Activated CD4-positive, alpha-beta memory T cell treated with anti-CD3 and anti-CD28 coated beads, Interleukin-2, amount 10 ng/mL, durations not matched to agents 7 days and 5 days (primary cell): Measurements from ENCODE around the gene CYS1. TPM values are rescaled to one million over a fixed set of nuclear protein-coding genes. Genes with fewer than 3 reads are reported as not detected.
A peak's percentile ranks its signal among the peaks of the same experiment; 100 is the strongest.
"Not testable (repeated sequence)": the region's sequence is repeated elsewhere in the genome, so short reads cannot be mapped to it uniquely, and the experiment has no call there.

ENCODE experiments used
- CTCF ChIA-PET: fragments of 350-600 bp; sonication (Branson Sonifier 250); formaldehyde crosslinking; loops from one replicate; lab custom pipeline; 2021; ENCODE audit warnings: antibody characterized with exemption, inconsistent platforms; lab: Charles Lee
- POLR2A ChIA-PET: fragments of 350-600 bp; sonication (Branson Sonifier 250); formaldehyde crosslinking; loops from one replicate; lab custom pipeline; 2021; ENCODE audit warnings: antibody characterized with exemption; lab: Charles Lee
- DNase-seq: peaks from one replicate; pipeline ENCODE4 v3.0.0-alpha.2; 2020
- H3K27ac Mint-ChIP-seq: one replicate; pipeline ENCODE4 v1.8.0; 2021; ENCODE audit warnings: mild to moderate bottlenecking, mixed read lengths
- H3K27me3 Mint-ChIP-seq: one replicate; pipeline ENCODE4 v1.8.0; 2021; ENCODE audit warnings: mixed read lengths
- H3K36me3 Mint-ChIP-seq: one replicate; pipeline ENCODE4 v1.8.0; 2021; ENCODE audit warnings: low read depth, mixed read lengths
- H3K4me1 Mint-ChIP-seq: one replicate; pipeline ENCODE4 v1.8.0; 2021; ENCODE audit warnings: mixed read lengths
- H3K4me3 Mint-ChIP-seq: one replicate; pipeline ENCODE4 v1.8.0; 2021; ENCODE audit warnings: mild to moderate bottlenecking, mixed read lengths
- H3K9me3 Mint-ChIP-seq: one replicate; pipeline ENCODE4 v1.8.0; 2021; ENCODE audit warnings: mixed read lengths
- total RNA-seq, 2 experiments: library from RNA; stranded (reverse); gene quantifications; one replicate each; pipeline ENCODE4 v1.2.3, GENCODE V29; 2021

Gene CYS1
- total RNA-seq, 2 experiments from 2014 or later = 0.40 to 0.71 TPM

GRCh38 chr2:10119601-10120157 is 39.5 kb upstream of the CYS1 start:
- Mint-ChIP-seq H3K4me1 (peaks cover 49% of the 10 kb centered on the region), H3K4me3 (peak overlapping the region; percentile 95), H3K27ac (peak overlapping the region; percentile 98), H3K36me3 (peaks cover 37% of the 10 kb centered on the region), H3K9me3 (no peaks in the 10 kb centered on the region), H3K27me3 (no peaks in the 10 kb centered on the region)
- no peak for DNase-seq
- CTCF ChIA-PET = interaction anchor here (0.7 to 5.4 kb wide), 6 partner anchors 22 to 316 kb away, joined by 3 to 23 read pairs (median 6); no protein-coding TSS in a partner anchor
- POLR2A ChIA-PET = interaction anchor here (0.6 to 5.9 kb wide), 12 partner anchors 10 to 563 kb away, joined by 3 to 53 read pairs (median 6); partner anchors contain the start of genes ADAM17, HPCAL1, KLF11 and ODC1

- H3K4me1 Mint-ChIP-seq = peaks cover 45% of the 10 kb centered on the region
- POLR2A ChIA-PET = interaction anchor here (1.0 to 5.9 kb wide), 13 partner anchors 8 to 563 kb away, joined by 3 to 53 read pairs (median 6); partner anchors contain the start of genes ADAM17, HPCAL1, ODC1 and YWHAQ
- CTCF ChIA-PET = interaction anchor here (0.6 to 5.4 kb wide), 10 partner anchors 21 to 367 kb away, joined by 3 to 23 read pairs (median 4); partner anchors contain the start of gene TAF1B
- H3K27ac Mint-ChIP-seq = peak overlapping the region; percentile 40
- DNase-seq = no peak
- peaks cover 30% of the 10 kb centered on the region for H3K36me3 Mint-ChIP-seq
- no peaks in the 10 kb centered on the region for H3K9me3 Mint-ChIP-seq
- H3K4me3 Mint-ChIP-seq = no peak overlapping the region
- no peaks in the 10 kb centered on the region for H3K27me3 Mint-ChIP-seq
These were observed 38.8 kb upstream of the CYS1 start for GRCh38 chr2:10119027-10119325.

- POLR2A ChIA-PET = no interaction called here
- CTCF ChIA-PET = interaction anchor here (0.9 kb wide), 1 partner anchor 12 kb away, joined by 3 read pairs; no protein-coding TSS in a partner anchor
- Mint-ChIP-seq H3K4me3 (no peak overlapping the region), H3K9me3 (no peaks in the 10 kb centered on the region), H3K4me1 (no peaks in the 10 kb centered on the region), H3K27me3 (no peaks in the 10 kb centered on the region), H3K27ac (no peak overlapping the region), H3K36me3 (no peaks in the 10 kb centered on the region)
- DNase-seq = no peak
These were observed 29.1 kb upstream of the CYS1 start for GRCh38 chr2:10109311-10109710.

DNA sequence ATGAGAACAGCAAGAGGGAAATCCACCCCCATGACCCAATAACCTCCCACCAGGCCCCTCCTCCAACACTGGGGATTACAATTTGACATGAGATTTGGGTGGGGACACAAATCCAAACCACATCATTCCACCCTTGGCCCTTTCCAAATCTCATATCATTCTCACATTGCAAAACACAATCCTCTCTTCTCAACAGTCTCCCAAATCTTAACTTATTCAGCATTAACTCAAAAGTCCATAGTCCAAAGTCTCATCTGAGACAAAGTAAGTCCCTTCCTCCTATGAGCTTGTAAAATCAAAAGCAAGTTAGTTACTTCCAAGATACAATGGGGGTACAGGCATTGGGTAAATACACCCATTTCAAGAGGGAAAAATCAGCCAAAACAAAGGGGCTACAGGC is 24.7 kb upstream of the CYS1 start:
- H3K27ac Mint-ChIP-seq, H3K9me3 Mint-ChIP-seq, H3K4me1 Mint-ChIP-seq, H3K27me3 Mint-ChIP-seq, DNase-seq, H3K36me3 Mint-ChIP-seq, POLR2A ChIA-PET, H3K4me3 Mint-ChIP-seq: not testable (repeated sequence)
- CTCF ChIA-PET = interaction anchor here (1.2 kb wide), 1 partner anchor 8 kb away, joined by 3 read pairs; no protein-coding TSS in a partner anchor

- Mint-ChIP-seq H3K36me3 (no peaks in the 10 kb centered on the region), H3K27ac (no peak overlapping the region), H3K27me3 (peaks cover 11% of the 10 kb centered on the region), H3K9me3 (no peaks in the 10 kb centered on the region), H3K4me3 (no peak overlapping the region), H3K4me1 (no peaks in the 10 kb centered on the region)
- ChIA-PET CTCF (interaction anchor here (0.5 kb wide), 1 partner anchor 32 kb away, joined by 3 read pairs; no protein-coding TSS in a partner anchor), POLR2A (no interaction called here)
- no peak for DNase-seq
These were observed 23.0 kb upstream of the CYS1 start for GRCh38 chr2:10103179-10103578.

- Mint-ChIP-seq H3K4me3 (no peak overlapping the region), H3K4me1 (peaks cover 4% of the 10 kb centered on the region), H3K36me3 (no peaks in the 10 kb centered on the region), H3K27me3 (peaks cover 11% of the 10 kb centered on the region), H3K9me3 (no peaks in the 10 kb centered on the region), H3K27ac (no peak overlapping the region)
- ChIA-PET POLR2A (interaction anchor here (0.9 to 1.6 kb wide), 2 partner anchors 44 to 347 kb away, joined by 3 to 4 read pairs; partner anchors contain the start of gene ODC1), CTCF (interaction anchor here (1.0 to 1.1 kb wide), 2 partner anchors 10 to 29 kb away, joined by 3 to 4 read pairs; no protein-coding TSS in a partner anchor)
- DNase-seq = no peak
These were observed 21.3 kb upstream of the CYS1 start for GRCh38 chr2:10101491-10101890.

GRCh38 chr2:10097352-10098148 is 17.3 kb upstream of the CYS1 start:
- peaks cover 6% of the 10 kb centered on the region for H3K4me1 Mint-ChIP-seq
- CTCF ChIA-PET = interaction anchor here (0.6 to 6.2 kb wide), 23 partner anchors 8 to 349 kb away, joined by 3 to 100 read pairs (median 5); no protein-coding TSS in a partner anchor
- peaks cover 28% of the 10 kb centered on the region for H3K27me3 Mint-ChIP-seq
- no peak overlapping the region for H3K27ac Mint-ChIP-seq
- POLR2A ChIA-PET = interaction anchor here (0.9 to 1.8 kb wide), 7 partner anchors 19 to 36 kb away, joined by 4 to 7 read pairs (median 5); no protein-coding TSS in a partner anchor
- peak; percentile 41 for DNase-seq
- no peaks in the 10 kb centered on the region for H3K36me3 Mint-ChIP-seq
- H3K9me3 Mint-ChIP-seq = no peaks in the 10 kb centered on the region
- no peak overlapping the region for H3K4me3 Mint-ChIP-seq

DNA sequence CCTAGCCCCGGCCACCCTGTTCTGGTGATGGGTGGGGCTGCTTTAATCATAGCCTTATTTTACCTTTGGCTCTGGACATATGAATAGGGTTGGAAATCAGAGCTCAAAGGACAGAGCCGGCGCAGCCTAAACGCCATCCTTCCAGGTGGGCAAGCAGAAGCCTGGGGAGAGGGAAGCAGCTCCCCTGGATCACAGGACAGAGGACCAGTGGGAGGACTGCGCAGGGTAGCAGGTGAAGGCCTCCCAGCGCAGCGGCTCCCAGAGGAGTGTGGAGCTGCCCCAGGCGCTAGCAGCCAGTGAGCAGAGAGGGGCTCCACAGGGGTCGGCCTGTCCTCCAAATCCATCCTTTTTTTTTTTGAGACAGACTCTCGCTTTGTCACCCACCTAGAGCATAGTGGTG is 16.4 kb upstream of the CYS1 start:
- peaks cover 36% of the 10 kb centered on the region for H3K27me3 Mint-ChIP-seq
- no peak overlapping the region for H3K27ac Mint-ChIP-seq
- peaks cover 13% of the 10 kb centered on the region for H3K4me1 Mint-ChIP-seq
- peaks cover 6% of the 10 kb centered on the region for H3K9me3 Mint-ChIP-seq
- H3K36me3 Mint-ChIP-seq = no peaks in the 10 kb centered on the region
- no peak for DNase-seq
- ChIA-PET POLR2A (interaction anchor here (0.9 to 1.8 kb wide), 7 partner anchors 18 to 37 kb away, joined by 4 to 7 read pairs (median 5); no protein-coding TSS in a partner anchor), CTCF (interaction anchor here (0.7 to 6.2 kb wide), 20 partner anchors 8 to 350 kb away, joined by 3 to 100 read pairs (median 5); no protein-coding TSS in a partner anchor)
- H3K4me3 Mint-ChIP-seq = no peak overlapping the region

GRCh38 chr2:10095175-10095574 is 15.0 kb upstream of the CYS1 start:
- H3K27me3 Mint-ChIP-seq = peaks cover 36% of the 10 kb centered on the region
- CTCF ChIA-PET = interaction anchor here (0.6 to 6.2 kb wide), 5 partner anchors 12 to 614 kb away, joined by 3 to 100 read pairs (median 5); no protein-coding TSS in a partner anchor
- POLR2A ChIA-PET = interaction anchor here (0.7 kb wide), 1 partner anchor 16 kb away, joined by 3 read pairs; no protein-coding TSS in a partner anchor
- H3K9me3 Mint-ChIP-seq = peaks cover 6% of the 10 kb centered on the region
- H3K4me3 Mint-ChIP-seq = no peak overlapping the region
- DNase-seq = no peak
- H3K36me3 Mint-ChIP-seq = peaks cover 2% of the 10 kb centered on the region
- peaks cover 16% of the 10 kb centered on the region for H3K4me1 Mint-ChIP-seq
- H3K27ac Mint-ChIP-seq = no peak overlapping the region

DNA sequence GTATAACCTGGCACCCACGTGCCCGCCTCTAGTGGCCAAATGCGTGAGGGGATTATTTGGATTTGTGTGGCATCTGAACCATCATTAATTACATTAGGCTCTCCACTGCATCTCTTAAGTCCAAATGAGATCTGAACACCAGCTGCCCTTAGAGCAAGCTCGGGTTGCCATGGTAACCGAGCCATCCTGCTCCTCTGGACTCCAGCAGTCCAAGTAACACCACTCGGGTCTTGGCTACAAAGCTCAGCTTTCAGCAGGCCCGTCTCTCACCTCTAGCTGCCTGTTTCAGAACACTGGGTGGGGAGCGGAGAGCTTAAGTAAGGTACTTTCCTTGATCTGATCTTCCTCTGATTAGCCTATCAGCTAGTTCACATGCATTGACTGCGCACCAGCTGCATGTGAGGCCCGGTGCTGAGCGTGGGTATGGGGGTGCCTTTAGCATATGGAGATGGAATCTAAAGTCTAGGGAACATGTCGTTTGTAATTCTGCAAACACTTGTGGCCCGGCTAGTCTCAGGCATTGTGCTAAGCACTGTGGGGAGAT is 14.1 kb upstream of the CYS1 start:
- Mint-ChIP-seq H3K9me3 (peaks cover 6% of the 10 kb centered on the region), H3K27ac (no peak overlapping the region), H3K4me3 (no peak overlapping the region), H3K4me1 (peaks cover 16% of the 10 kb centered on the region), H3K36me3 (peaks cover 2% of the 10 kb centered on the region), H3K27me3 (peaks cover 43% of the 10 kb centered on the region)
- DNase-seq = no peak
- POLR2A ChIA-PET = interaction anchor here (0.7 kb wide), 1 partner anchor 15 kb away, joined by 3 read pairs; no protein-coding TSS in a partner anchor
- CTCF ChIA-PET = interaction anchor here (6.2 kb wide), 1 partner anchor 22 kb away, joined by 100 read pairs; no protein-coding TSS in a partner anchor

DNA sequence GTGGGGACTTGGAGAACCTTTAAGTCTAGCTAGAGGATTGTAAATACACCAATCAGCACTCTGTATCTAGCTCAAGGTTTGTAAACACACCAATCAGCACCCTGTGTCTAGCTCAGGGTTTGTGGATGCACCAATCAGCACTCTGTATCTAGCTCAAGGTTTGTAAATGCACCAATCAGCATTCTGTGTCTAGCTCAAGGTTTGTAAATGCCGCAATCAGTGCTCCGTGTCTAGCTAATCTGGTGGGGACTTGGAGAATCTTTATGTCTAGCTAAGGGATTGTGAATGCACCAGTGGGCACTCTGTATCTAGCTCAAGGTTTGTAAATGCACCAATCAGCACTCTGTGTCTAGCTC is 11.7 kb upstream of the CYS1 start:
- POLR2A ChIA-PET = interaction anchor here (1.6 kb wide), 1 partner anchor 29 kb away, joined by 3 read pairs; no protein-coding TSS in a partner anchor
- H3K36me3 Mint-ChIP-seq, H3K9me3 Mint-ChIP-seq, H3K4me3 Mint-ChIP-seq, H3K27ac Mint-ChIP-seq, DNase-seq: not testable (repeated sequence)
- H3K27me3 Mint-ChIP-seq = peaks cover 57% of the 10 kb centered on the region
- CTCF ChIA-PET = interaction anchor here (0.8 to 6.7 kb wide), 8 partner anchors 9 to 108 kb away, joined by 3 to 78 read pairs (median 6); no protein-coding TSS in a partner anchor
- H3K4me1 Mint-ChIP-seq = peaks cover 12% of the 10 kb centered on the region
